Caco-2 (cell line): ENCODE data around the gene MAST2. TPM values are rescaled to one million over a fixed set of nuclear protein-coding genes. Genes with fewer than 3 reads are reported as not detected.

Experiments
- BruUV-seq: library from RNA; stranded (reverse); fragments of 400-500 nt; replicated peaks from 2 replicates; lab custom pipeline; 2021; lab: Mats Ljungman, UMichigan
- CTCF ChIA-PET: fragments of 300-600 bp; sonication (Branson Sonifier 250); formaldehyde crosslinking; loops from one replicate; lab custom pipeline; 2022; ENCODE audit warnings: antibody characterized with exemption; lab: Charles Lee
- POLR2A ChIA-PET: fragments of 300-600 bp; sonication (Branson Sonifier 250); formaldehyde crosslinking; loops from one replicate; lab custom pipeline; 2022; ENCODE audit warnings: antibody characterized with exemption; lab: Charles Lee
- DNase-seq, 2 experiments: peaks; one replicate each; pipeline versions ENCODE4 v3.0.0 to v3.0.0-alpha.2; 2020 to 2022
- H3K27me3 ChIP-seq: replicated peaks from 2 replicates; pipeline ENCODE4 v1.6.0; 2011; ENCODE audit warnings: low read length; ENCODE audit not compliant: control insufficient read depth, insufficient read depth
- H3K36me3 ChIP-seq: 2 replicates; pipeline ENCODE4 v1.5.1; 2011; ENCODE audit warnings: low read length; ENCODE audit not compliant: control insufficient read depth, insufficient read depth
- H3K4me1 ChIP-seq: fragments of 250-450 bp; sonication (Bioruptor Pico); 2 replicates; pipeline ENCODE4 v1.5.1; 2020; ENCODE audit warnings: mild to moderate bottlenecking
- H3K4me3 ChIP-seq: 2 replicates; pipeline ENCODE4 v1.5.1; 2011; ENCODE audit warnings: low read depth, mild to moderate bottlenecking, control low read depth, low read length
- H3K9me3 ChIP-seq: fragments of 250-450 bp; sonication (Bioruptor Pico); 2 replicates; pipeline ENCODE4 v1.5.1; 2020; ENCODE audit warnings: mild to moderate bottlenecking, moderate library complexity
- H3K27ac Mint-ChIP-seq: one replicate; pipeline ENCODE4 v1.8.0; 2022; ENCODE audit warnings: mixed read lengths; ENCODE audit not compliant: unreplicated experiment
- H3K27me3 Mint-ChIP-seq: one replicate; pipeline ENCODE4 v1.8.0; 2022; ENCODE audit warnings: mixed read lengths; ENCODE audit not compliant: insufficient read depth, unreplicated experiment
- H3K36me3 Mint-ChIP-seq: one replicate; pipeline ENCODE4 v1.8.0; 2022; ENCODE audit warnings: mild to moderate bottlenecking, mixed read lengths; ENCODE audit not compliant: insufficient read depth, unreplicated experiment
- H3K4me1 Mint-ChIP-seq: one replicate; pipeline ENCODE4 v1.8.0; 2022; ENCODE audit warnings: low read depth, mixed read lengths; ENCODE audit not compliant: unreplicated experiment
- H3K4me3 Mint-ChIP-seq: one replicate; pipeline ENCODE4 v1.8.0; 2022; ENCODE audit warnings: mild to moderate bottlenecking, moderate library complexity, mixed read lengths; ENCODE audit not compliant: unreplicated experiment
- H3K9me3 Mint-ChIP-seq: one replicate; pipeline ENCODE4 v1.8.0; 2022; ENCODE audit warnings: mixed read lengths; ENCODE audit not compliant: unreplicated experiment
- CTCF ChIP-seq, 2 experiments: fragments of 200-600 bp in 1 of 2; IDR thresholded peaks; 1 replicate in 1 of 2; 2 replicates in 1 of 2; pipeline versions ENCODE4 v1.5.1 to v1.8.0; 2011 to 2022; ENCODE audit warnings: antibody characterized with exemption in 1 of 2, control low read depth in 1 of 2, inconsistent platforms in 1 of 2, low read depth in 1 of 2, low read length in 1 of 2, mild to moderate bottlenecking in 1 of 2, moderate library complexity in 1 of 2; ENCODE audit not compliant: insufficient read depth in 1 of 2, severe bottlenecking in 1 of 2, unreplicated experiment in 1 of 2
- intact Hi-C: fragments of 100-400 bp; cut with micrococcal nuclease; formaldehyde crosslinking; loops from one replicate; pipeline ENCODE4 v1.10.0; 2022; ENCODE audit not compliant: unreplicated experiment
- total RNA-seq: library from RNA; stranded (reverse); gene quantifications from 2 replicates; pipeline ENCODE4 v1.2.3, GENCODE V29; 2022

The MAST2 gene
- total RNA-seq, 1 experiment from 2014 or later, result 43.3 TPM

- CTCF ChIA-PET, result no interaction called here
- Mint-ChIP-seq H3K36me3 (no peaks in the 10 kb centered on the region), H3K4me3 (no peak overlapping the region), H3K27ac (no peak overlapping the region), H3K9me3 (no peaks in the 10 kb centered on the region), H3K4me1 (peaks cover 12% of the 10 kb centered on the region), H3K27me3 (no peaks in the 10 kb centered on the region)
- peaks cover 10% of the 10 kb centered on the region for H3K4me1 ChIP-seq
- H3K9me3 ChIP-seq, result no peaks in the 10 kb centered on the region; the same call in 1 of the 2 replicates
- DNase-seq, result no peak
- H3K27me3 ChIP-seq, result no peaks in the 10 kb centered on the region
- no peak overlapping the region for H3K4me3 ChIP-seq
- intact Hi-C loops, result no loop called here
- no TSS peak for BruUV-seq
- POLR2A ChIA-PET, result no interaction called here
- TF ChIP-seq CTCF (IDR thresholded peaks at IDR 0.05; ENCODE audit: insufficient read depth in 1 of 2, low read depth in 1 of 2, low read length in 1 of 2, severe bottlenecking in 1 of 2, unreplicated experiment in 1 of 2), result no peak
- H3K36me3 ChIP-seq, result no peaks in the 10 kb centered on the region
These were observed 264.2 kb downstream of the MAST2 start for GRCh38 chr1:46067652-46068051.

DNA sequence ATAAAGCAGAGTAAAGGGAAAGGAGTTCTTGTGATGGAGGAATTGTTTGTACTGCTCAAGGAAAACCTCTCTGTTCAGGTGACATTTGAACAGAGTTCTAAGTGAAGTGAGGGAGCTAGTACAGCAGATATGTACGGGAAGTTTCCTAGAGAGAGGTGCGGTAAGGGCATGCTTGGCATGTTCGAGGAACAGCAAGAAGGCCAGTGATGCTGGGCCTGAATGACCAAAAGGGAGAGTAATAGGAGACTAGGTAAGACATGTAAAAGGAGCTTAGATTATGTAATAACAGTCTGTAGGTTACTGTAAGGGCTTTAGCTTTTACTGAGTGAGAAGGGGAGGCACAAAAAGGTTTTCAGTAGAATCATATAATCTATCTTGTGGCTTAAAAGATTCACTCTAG lies 265.1 kb downstream of the MAST2 start:
- BruUV-seq, result no TSS peak
- no peaks in the 10 kb centered on the region for H3K36me3 Mint-ChIP-seq
- ChIA-PET POLR2A (no interaction called here), CTCF (no interaction called here)
- Histone ChIP-seq H3K4me1 (peaks cover 1% of the 10 kb centered on the region; the same call in 1 of the 2 replicates), H3K27me3 (no peaks in the 10 kb centered on the region), H3K36me3 (no peaks in the 10 kb centered on the region), H3K4me3 (no peak overlapping the region), H3K9me3 (no peaks in the 10 kb centered on the region; the same call in 1 of the 2 replicates)
- TF ChIP-seq CTCF (IDR thresholded peaks at IDR 0.05; ENCODE audit: insufficient read depth in 1 of 2, low read depth in 1 of 2, low read length in 1 of 2, severe bottlenecking in 1 of 2, unreplicated experiment in 1 of 2), result no peak
- no peak overlapping the region for H3K27ac Mint-ChIP-seq
- H3K9me3 Mint-ChIP-seq, result no peaks in the 10 kb centered on the region
- no peaks in the 10 kb centered on the region for H3K27me3 Mint-ChIP-seq
- H3K4me3 Mint-ChIP-seq, result no peak overlapping the region
- intact Hi-C loops, result no loop called here
- DNase-seq, result no peak
- H3K4me1 Mint-ChIP-seq, result peaks cover 4% of the 10 kb centered on the region

DNA sequence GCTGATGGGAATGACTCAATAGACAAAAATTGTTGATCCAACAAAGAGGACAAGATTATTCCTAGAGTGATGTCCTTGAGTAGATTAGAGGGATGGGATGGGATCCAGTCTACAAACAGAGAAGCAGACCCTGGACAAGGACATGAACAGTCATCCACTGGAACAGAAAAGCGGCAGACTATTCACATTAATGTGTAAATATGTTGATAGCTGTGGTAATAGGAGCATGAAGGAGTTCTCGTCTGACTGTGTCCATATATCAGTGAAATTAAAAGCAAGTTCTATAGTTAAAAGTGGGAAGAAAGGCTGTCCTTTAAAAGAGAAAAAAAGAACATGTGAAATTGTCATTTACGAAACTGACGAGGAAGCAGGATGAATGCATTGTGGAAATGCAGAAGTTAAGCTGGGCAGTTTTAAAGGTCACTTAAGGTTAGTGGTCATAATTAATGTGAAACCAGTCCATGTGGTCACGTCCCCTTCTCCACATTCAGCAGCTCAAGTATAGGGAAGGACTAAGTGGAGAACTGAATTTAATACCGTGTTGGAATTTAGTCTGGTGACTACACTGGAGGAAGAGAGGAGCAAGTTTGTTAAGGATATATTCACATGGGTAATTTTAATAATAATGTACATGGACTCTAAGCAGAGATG lies 266.9 kb downstream of the MAST2 start:
- no peaks in the 10 kb centered on the region for H3K27me3 Mint-ChIP-seq
- H3K9me3 Mint-ChIP-seq, result no peaks in the 10 kb centered on the region
- Histone ChIP-seq H3K4me3 (no peak overlapping the region), H3K27me3 (no peaks in the 10 kb centered on the region), H3K36me3 (no peaks in the 10 kb centered on the region), H3K4me1 (no peaks in the 10 kb centered on the region), H3K9me3 (no peaks in the 10 kb centered on the region)
- ChIA-PET POLR2A (no interaction called here), CTCF (no interaction called here)
- no peak for DNase-seq
- intact Hi-C loops, result no loop called here
- H3K4me1 Mint-ChIP-seq, result no peaks in the 10 kb centered on the region
- no peak for TF ChIP-seq CTCF (IDR thresholded peaks at IDR 0.05; ENCODE audit: insufficient read depth in 1 of 2, low read depth in 1 of 2, low read length in 1 of 2, severe bottlenecking in 1 of 2, unreplicated experiment in 1 of 2)
- no peak overlapping the region for H3K27ac Mint-ChIP-seq
- no peaks in the 10 kb centered on the region for H3K36me3 Mint-ChIP-seq
- BruUV-seq, result no TSS peak
- no peak overlapping the region for H3K4me3 Mint-ChIP-seq
